Measurements from ENCODE around the gene TAC3. TPM values are rescaled to one million over a fixed set of nuclear protein-coding genes. Genes with fewer than 3 reads are reported as not detected.
"Not testable (repeated sequence)": the region's sequence is repeated elsewhere in the genome, so short reads cannot be mapped to it uniquely, and the experiment has no call there.

TAC3 gene
- total RNA-seq, 2 experiments from 2014 or later, result not detected

GRCh38 chr12:57053146-57053545, 36.8 kb upstream of the TAC3 start:
- CTCF ChIA-PET (ENCODE audit: unreplicated experiment); H3K4me1 ChIP-seq (ENCODE audit: insufficient read depth, low read length, poor library complexity, severe bottlenecking); H3K4me3 ChIP-seq (ENCODE audit: low read depth, low read length, poor library complexity, severe bottlenecking); POLR2A ChIA-PET; H3K4me2 ChIP-seq (ENCODE audit: low read length); H2AFZ ChIP-seq (ENCODE audit: low read length); H3K9me3 ChIP-seq (ENCODE audit: low read length); H3K79me2 ChIP-seq (ENCODE audit: insufficient read depth, low read depth, low read length); BruUV-seq (replicated peaks); H3K9me2 ChIP-seq (ENCODE audit: insufficient read depth, low read length); H3K27ac ChIP-seq (ENCODE audit: low read depth, low read length, poor library complexity, severe bottlenecking); DNase-seq (ENCODE audit: low spot score); intact Hi-C loops (cut with micrococcal nuclease; ENCODE audit: unreplicated experiment); H4K20me1 ChIP-seq (ENCODE audit: insufficient read depth, low read length): not testable (repeated sequence)
- H3K36me3 ChIP-seq (ENCODE audit: insufficient read depth, low read length), result peaks cover 39% of the 10 kb centered on the region

- DNase-seq (ENCODE audit: low spot score), result no peak
- H3K79me2 ChIP-seq (ENCODE audit: insufficient read depth, low read depth, low read length), result no peaks in the 10 kb centered on the region
- peaks cover 5% of the 10 kb centered on the region for H3K4me1 ChIP-seq (ENCODE audit: insufficient read depth, low read length, poor library complexity, severe bottlenecking)
- no peak overlapping the region for H3K4me3 ChIP-seq (ENCODE audit: low read depth, low read length, poor library complexity, severe bottlenecking)
- no peak overlapping the region for H3K4me2 ChIP-seq (ENCODE audit: low read length)
- no peak overlapping the region for H2AFZ ChIP-seq (ENCODE audit: low read length)
- CTCF ChIA-PET (ENCODE audit: unreplicated experiment), result interaction anchor here (0.9 kb wide), 1 partner anchor 9 kb away, joined by 3 read pairs; no protein-coding TSS in a partner anchor
- peaks cover 17% of the 10 kb centered on the region for H3K36me3 ChIP-seq (ENCODE audit: insufficient read depth, low read length)
- POLR2A ChIA-PET, result interaction anchor here (1.8 kb wide), 1 partner anchor 10 kb away, joined by 5 read pairs; no protein-coding TSS in a partner anchor
- no TSS peak for BruUV-seq (replicated peaks)
- no peak for TF ChIP-seq CTCF (conservative IDR thresholded peaks at IDR 0.05; ENCODE audit: low read length)
- no peak for TF ChIP-seq EZH2phosphoT487 (IDR thresholded peaks at IDR 0.05; ENCODE audit: borderline replicate concordance, low read depth, low read length)
- no peak overlapping the region for H3K27ac ChIP-seq (ENCODE audit: low read depth, low read length, poor library complexity, severe bottlenecking)
- intact Hi-C loops (cut with micrococcal nuclease; ENCODE audit: unreplicated experiment), result no loop called here
- no peaks in the 10 kb centered on the region for H4K20me1 ChIP-seq (ENCODE audit: insufficient read depth, low read length)
- no peaks in the 10 kb centered on the region for H3K9me3 ChIP-seq (ENCODE audit: low read length)
- H3K9me2 ChIP-seq (ENCODE audit: insufficient read depth, low read length), result no peaks in the 10 kb centered on the region
Measured at GRCh38 chr12:57051011-57051410, 34.7 kb upstream of the TAC3 start.

GRCh38 chr12:57049890-57050289, 33.6 kb upstream of the TAC3 start, which contains the start of gene MYO1A:
Gene MYO1A (minus strand): TSS chr12:57050129. CDS start chr12:57048323, 1,806 bp downstream.
- Histone ChIP-seq H4K20me1 (ENCODE audit: insufficient read depth, low read length) (no peaks in the 10 kb centered on the region), H3K36me3 (ENCODE audit: insufficient read depth, low read length) (peaks cover 6% of the 10 kb centered on the region; the same call in 1 of the 2 replicates), H3K4me1 (ENCODE audit: insufficient read depth, low read length, poor library complexity, severe bottlenecking) (peaks cover 5% of the 10 kb centered on the region), H2AFZ (ENCODE audit: low read length) (no peak within 1 kb of the TSS), H3K79me2 (ENCODE audit: insufficient read depth, low read depth, low read length) (no peaks in the 10 kb centered on the region), H3K4me3 (ENCODE audit: low read depth, low read length, poor library complexity, severe bottlenecking) (no peak within 1 kb of the TSS), H3K27ac (ENCODE audit: low read depth, low read length, poor library complexity, severe bottlenecking) (no peak within 1 kb of the TSS), H3K4me2 (ENCODE audit: low read length) (no peak within 1 kb of the TSS), H3K9me3 (ENCODE audit: low read length) (no peaks in the 10 kb centered on the region), H3K9me2 (ENCODE audit: insufficient read depth, low read length) (no peaks in the 10 kb centered on the region)
- ChIA-PET CTCF (ENCODE audit: unreplicated experiment) (interaction anchor here (0.9 kb wide), 1 partner anchor 8 kb away, joined by 3 read pairs; no protein-coding TSS in a partner anchor), POLR2A (no interaction called here)
- intact Hi-C loops (cut with micrococcal nuclease; ENCODE audit: unreplicated experiment), result no loop called here
- TF ChIP-seq CTCF (conservative IDR thresholded peaks at IDR 0.05; ENCODE audit: low read length) (no peak), EZH2phosphoT487 (IDR thresholded peaks at IDR 0.05; ENCODE audit: borderline replicate concordance, low read depth, low read length) (no peak)
- no peak for DNase-seq (ENCODE audit: low spot score)
- BruUV-seq (replicated peaks), result no TSS peak

Data from OCI-LY7 (cell line).